Left forelimb (tissue), 1 donor: Measurements from ENCODE around the gene RAB26.
"Not testable (repeated sequence)": the region's sequence is repeated elsewhere in the genome, so short reads cannot be mapped to it uniquely, and the experiment has no call there.

Experiments
- DNase-seq: peaks from one replicate; pipeline ENCODE4 v3.0.0-alpha.2; 2018; ENCODE audit warnings: low spot score

The RAB26 gene, protein sequence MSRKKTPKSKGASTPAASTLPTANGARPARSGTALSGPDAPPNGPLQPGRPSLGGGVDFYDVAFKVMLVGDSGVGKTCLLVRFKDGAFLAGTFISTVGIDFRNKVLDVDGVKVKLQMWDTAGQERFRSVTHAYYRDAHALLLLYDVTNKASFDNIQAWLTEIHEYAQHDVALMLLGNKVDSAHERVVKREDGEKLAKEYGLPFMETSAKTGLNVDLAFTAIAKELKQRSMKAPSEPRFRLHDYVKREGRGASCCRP

DNA sequence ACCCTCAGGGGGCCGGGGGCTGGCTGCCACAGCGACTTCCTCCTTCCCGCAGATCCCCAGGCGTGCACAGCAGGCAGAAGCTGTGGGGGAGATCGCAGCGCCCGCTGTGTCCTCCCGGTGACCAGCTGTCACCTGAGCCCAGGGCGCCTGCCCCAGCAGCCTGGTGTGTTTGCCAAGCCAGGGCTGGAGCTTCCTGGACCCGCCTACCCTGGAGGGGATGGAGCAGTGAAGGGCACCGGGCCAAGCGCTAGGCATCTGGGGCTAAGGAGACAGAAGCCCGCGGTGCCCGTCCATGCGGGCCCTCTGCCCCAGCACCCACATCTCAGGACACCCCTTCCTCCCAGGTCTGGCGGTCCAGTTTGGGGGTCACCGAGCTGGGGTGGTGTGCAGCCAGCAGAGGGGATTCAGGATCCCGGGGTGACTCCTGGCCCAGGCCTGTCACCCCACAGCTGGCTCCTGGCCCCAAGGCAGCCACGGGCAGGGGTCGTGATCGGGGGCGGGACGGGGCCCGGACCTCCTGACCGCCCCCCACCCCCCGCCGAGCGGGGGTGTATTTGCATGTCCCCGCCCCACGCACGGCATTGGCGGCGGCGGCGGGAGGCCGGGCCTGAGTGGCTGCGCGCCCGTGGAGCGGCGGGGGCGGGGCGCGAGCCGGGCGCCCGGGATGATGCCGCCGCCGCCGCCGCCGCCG is at the start of gene RAB26:
Gene RAB26, plus strand, starts transcription at position 645 of the 691 bp plus-strand sequence. CDS start 159 bp downstream, outside the sequence.
- no peak for DNase-seq

GRCh38 chr16:2101581-2101980 is 46.8 kb upstream of the RAB26 start:
- not testable (repeated sequence) for DNase-seq

DNA sequence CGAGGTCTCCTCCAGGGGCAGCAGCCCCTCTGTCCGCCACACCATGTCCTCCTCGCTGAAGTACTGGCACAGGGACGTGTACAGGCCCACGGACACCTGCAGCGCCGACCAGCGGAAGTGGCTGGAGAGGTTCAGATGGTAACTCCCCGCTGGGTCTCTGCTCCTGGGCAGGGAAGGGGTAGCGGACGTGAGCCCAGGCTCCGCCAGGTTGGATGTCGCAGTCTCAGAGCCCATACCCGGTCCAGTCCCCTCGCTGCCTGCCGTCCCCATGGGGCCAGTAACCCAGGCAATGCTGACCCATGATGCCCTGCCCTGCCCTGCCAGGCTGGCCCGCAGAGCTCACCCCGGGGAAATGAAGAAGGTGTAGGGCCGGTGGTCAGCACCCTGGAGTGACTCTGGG is 46.0 kb upstream of the RAB26 start:
- no peak for DNase-seq

DNA sequence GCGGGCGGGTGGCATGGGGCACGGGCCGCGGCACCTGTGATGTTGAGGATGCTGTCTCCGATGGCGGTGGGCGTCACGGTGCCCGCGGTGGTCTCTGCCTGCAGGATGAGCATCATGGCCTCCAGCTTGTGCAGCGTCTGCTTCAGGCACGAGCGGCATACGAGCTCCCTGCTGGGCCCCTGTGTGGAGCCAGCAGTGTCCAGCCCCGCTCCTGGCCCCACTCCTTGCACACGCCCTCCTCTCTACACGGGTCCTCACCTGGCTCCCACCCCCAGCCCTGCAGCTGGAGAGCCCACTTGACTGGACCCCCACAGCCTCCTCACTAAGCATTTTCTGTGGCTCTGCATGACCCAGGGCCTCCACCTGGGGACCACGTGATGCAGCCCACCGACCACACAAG is 44.0 kb upstream of the RAB26 start:
- DNase-seq, result not testable (repeated sequence)

DNA sequence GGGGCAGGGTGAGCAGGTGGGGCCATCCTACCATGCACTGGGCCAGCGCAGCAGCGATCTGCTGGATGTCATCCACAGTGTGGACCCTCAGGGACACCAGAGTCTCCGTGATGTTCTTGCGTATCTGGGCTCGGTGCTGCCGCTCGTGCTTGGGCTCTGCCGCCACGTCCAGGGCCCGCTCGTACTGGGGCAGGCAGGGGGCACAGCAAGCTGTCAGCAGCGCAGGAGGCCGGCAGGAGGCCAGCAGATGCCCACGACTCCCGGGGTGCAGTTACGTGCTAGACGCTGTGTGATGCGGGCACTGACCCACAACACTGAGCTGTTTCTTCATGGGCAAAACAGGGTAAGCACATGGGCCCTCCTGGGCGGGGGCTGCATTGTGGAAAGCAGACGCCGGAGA is 43.1 kb upstream of the RAB26 start:
- not testable (repeated sequence) for DNase-seq

- DNase-seq, result not testable (repeated sequence)
Observed at GRCh38 chr16:2105769-2106168, 42.7 kb upstream of the RAB26 start.

DNA sequence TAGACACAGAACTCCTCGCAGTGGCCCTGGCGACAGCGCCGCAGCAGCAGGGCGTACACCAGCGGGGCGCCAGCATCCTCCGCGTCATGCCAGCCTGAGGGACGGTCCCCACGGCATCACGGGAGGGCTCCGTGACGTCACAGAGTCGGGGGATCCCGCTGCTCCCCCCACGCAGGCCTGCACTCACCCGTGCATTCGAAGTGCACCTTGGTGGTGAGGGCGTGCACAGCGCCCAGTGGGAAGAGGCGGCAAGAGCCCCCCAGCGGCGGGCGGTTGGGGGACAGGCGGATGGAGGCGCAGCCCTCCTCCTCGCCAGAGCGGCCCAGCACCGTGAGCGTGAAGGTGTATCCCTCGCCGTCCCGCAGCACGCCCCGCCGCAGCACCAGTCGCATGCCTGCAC is 42.2 kb upstream of the RAB26 start:
- DNase-seq, result not testable (repeated sequence)

DNA sequence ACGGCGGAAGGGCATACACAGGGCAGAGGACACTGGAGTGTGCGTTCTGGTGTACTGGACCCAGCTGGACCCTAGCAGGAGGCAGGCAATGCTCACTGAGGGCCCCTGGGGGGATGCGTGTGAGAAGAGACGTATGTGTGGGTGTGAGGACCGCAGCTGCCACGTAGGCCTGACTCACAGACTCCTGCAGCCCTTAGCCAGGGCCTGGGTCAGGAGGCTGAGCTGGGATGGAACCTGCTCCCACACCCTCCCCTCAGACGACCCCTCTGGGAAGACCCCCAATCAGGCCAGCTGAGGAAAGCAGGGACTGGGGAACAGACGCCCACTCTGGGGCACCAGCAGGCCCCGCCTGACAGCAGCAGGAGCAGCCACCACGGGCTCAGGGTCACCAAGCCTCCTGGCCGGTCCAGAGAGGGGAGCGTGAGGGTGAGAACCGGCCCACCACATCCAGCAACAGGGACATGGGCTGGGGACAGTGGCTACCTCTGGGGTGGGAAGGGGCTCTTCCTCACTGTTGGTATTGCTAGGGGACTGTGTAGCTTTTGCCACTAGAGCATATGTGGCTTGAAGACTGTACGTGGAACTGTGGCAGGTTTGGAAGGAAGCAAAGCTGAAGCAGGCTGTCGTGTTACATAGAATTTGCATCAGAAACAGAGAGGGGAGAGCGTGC is 41.2 kb upstream of the RAB26 start:
- DNase-seq, result not testable (repeated sequence)

- DNase-seq, result not testable (repeated sequence)
Observed at GRCh38 chr16:2107791-2108125, 40.7 kb upstream of the RAB26 start.

DNA sequence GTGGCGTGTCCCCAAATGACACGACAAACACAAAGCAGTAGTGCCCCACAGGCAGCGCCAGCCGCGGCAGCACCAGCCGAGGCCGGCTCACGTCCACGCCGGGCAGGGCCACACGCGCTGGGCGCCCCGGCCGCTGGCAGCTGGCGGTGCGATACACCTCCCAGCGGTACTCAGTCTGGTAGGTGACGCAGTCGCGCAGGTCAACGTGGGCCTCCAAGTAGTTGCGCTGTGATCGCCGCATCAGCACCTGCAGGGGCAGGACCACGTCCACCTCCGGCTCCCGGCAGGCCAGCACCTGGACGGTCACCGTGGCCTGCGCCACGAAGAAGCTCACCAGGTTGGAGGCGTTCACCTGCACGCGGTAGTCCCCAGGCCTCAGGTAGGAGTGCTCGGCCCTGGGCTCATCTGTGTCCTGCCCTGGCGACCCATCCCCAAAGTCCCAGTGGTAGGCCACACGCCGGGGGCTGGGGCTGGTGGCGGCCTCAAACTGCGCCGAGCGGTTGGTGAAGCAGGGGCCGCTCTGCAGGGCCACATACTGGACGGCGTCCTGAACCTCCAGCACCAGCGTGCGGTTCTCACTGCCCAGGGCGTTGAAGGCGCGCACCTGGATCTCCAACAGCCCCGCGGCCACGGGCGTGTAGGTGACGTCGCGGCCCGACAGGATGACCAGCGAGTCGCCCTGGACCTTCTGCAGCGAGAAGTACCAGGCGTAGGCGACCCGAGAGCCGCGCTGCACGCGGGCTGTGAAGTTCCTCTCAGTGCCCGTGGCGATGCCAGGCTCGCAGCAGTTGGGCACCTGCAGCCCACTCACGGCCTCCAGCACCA is 39.8 kb upstream of the RAB26 start:
- DNase-seq, result not testable (repeated sequence)

DNA sequence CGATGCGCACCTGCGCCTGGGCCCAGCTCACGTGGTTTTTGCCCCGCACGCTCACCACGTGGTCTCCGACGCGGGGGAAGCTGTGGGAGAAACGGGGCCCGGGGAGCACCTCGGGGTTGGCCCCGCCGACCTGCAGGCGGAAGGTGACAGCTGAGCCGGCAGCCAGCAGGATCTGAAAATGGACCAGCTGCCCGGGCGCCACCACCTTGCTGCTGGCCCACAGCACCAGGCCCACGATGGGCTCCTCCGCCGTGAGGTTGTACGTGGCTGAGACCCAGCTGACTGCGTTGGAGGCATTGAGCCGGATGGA is 39.2 kb upstream of the RAB26 start:
- DNase-seq, result not testable (repeated sequence)

- DNase-seq, result not testable (repeated sequence)
Observed at GRCh38 chr16:2109872-2110271, 38.6 kb upstream of the RAB26 start.

GRCh38 chr16:2110332-2111008 is 38.0 kb upstream of the RAB26 start:
- DNase-seq, result not testable (repeated sequence)

- not testable (repeated sequence) for DNase-seq
Observed at GRCh38 chr16:2111009-2111353, 37.4 kb upstream of the RAB26 start.

DNA sequence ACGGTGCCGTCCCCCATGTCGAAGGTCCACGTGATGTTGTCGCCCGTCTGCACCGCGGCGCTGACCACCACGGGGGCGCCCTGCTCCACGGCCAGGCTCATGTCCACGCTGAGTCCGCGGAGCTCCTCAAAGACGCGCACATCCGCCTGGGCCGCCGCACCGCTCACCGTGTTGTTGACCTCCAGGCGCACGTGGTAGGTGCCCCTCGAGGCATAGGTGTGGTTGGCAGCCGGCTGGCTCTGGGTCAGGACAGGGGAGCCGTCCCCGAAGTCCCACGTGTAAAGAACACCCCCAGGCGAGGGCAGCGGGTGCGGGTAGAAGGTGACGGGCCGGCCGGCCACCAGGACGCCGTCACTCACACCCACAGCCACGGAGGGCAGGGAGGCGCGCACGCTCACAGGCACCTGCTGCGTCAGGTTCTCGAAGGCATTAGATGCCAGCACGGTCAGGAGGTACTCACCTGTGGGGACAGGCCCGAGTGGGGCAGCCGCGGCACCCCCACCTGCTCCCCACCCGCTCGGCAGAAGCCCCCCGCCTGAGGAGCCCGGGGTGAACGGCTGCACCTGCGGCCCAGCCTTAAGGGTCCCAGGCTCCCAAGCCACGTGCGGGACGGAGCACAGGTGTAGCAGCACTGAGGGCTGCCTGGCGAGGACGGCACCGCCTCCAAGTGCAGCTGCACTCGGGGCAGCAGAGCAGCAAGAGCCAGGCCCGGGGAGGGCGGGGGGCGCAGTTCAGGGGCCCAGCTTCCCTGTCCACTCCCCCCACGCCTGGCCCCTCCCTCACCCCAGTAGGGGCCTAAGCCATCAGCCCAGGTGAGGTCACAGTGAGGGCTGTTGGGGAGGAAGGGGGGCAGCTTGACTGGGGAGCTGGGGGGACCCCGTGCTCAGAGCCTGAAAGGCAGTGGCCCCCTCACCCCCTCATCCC is 36.8 kb upstream of the RAB26 start:
- DNase-seq, result not testable (repeated sequence)

- DNase-seq, result not testable (repeated sequence)
Observed at GRCh38 chr16:2112539-2113106, 35.8 kb upstream of the RAB26 start.

GRCh38 chr16:2114225-2114624 is 34.2 kb upstream of the RAB26 start:
- DNase-seq, result not testable (repeated sequence)

DNA sequence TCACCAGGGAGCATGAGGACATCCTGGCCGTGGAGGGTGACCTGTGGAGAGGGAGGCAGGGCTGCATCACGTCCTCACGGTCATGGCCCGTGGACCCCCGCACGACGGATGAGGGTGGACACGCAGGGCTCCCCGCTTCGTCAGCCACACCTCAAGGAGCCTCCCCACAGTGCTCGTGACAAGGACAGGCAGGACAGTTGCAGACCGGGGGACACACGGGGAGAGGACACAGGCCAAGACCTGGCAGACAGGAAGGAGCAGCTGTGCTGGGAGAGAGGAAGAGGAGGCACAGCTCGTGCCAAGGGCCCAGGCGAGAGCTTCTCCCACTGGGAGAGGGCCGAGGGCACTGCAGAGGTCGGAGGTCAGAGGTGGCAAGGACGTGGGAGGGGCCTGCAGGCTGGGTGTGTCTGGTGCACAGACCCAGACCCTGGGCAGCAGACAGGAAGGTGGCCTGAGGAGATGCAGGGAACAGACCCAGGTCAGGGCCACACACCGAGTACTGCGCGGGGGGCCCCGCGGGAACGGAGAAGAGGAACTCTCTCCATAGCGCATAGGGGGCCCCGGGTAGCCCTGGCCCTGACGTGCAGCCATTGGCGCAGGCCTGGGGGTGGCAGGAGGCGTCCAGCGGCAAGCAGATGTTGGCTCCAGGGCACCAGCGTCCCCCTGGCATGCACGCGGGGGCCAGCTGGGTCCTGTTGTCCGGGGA is 33.4 kb upstream of the RAB26 start:
- not testable (repeated sequence) for DNase-seq

DNA sequence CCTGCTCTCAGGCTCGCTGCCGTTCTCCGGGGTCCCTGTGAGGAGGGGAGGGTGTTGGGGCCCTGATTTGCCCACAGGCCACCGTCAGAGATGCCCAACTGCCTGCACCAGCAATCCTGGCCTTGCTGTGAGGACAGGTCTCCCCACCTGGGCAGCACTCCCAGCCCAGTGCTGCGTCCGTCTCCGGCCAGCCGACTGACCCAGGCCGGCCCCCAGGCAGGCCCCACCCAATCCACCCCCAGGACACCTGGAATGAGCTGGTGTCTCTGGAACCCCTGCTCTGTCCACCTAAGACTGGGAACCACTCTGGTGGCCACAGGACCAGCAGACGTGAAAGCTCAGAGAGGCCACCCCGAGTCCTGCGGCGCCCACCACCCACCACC is 32.8 kb upstream of the RAB26 start:
- no peak for DNase-seq

DNA sequence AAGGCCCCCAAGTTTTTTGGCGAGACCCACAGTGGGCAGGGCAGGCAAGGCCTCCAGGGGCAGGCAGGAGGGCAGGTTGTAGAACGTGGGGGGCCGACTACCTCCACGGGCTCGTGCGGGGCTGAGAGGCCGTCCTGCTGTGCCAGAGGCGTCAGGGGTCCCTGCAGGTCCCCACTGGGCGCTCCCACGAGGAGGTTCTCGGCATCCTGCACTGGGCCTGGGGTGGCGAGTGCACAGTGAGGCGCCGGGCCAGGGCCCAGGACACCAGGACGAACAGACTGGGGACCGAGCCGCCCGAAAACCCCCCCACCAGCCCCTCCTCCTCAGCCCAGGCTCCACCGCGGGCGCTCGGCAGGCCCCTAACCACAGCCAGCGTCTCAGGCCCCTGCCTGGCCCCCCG is 32.0 kb upstream of the RAB26 start:
- DNase-seq, result not testable (repeated sequence)
